Progenitor cell of endocrine pancreas (in vitro differentiated cells): Measurements from ENCODE around the gene CCDC102A. TPM values are rescaled to one million over a fixed set of nuclear protein-coding genes. Genes with fewer than 3 reads are reported as not detected.

Experiments
- DNase-seq: peaks from one replicate; pipeline ENCODE4 v3.0.0; 2021; ENCODE audit warnings: low spot score; ENCODE audit not compliant: unreplicated experiment
- H3K27ac Mint-ChIP-seq: 2 replicates; pipeline ENCODE4 v1.8.0; 2021; ENCODE audit warnings: mild to moderate bottlenecking, moderate library complexity, mixed read lengths
- H3K27me3 Mint-ChIP-seq: 2 replicates; pipeline ENCODE4 v1.8.0; 2021; ENCODE audit warnings: mixed read lengths
- H3K36me3 Mint-ChIP-seq: 2 replicates; pipeline ENCODE4 v1.8.0; 2022; ENCODE audit warnings: mixed read lengths; ENCODE audit not compliant: insufficient read depth
- H3K4me1 Mint-ChIP-seq: 2 replicates; pipeline ENCODE4 v1.8.0; 2021; ENCODE audit warnings: low read depth, mixed read lengths
- H3K4me3 Mint-ChIP-seq: 2 replicates; pipeline ENCODE4 v1.8.0; 2021; ENCODE audit warnings: low read depth, mild to moderate bottlenecking, moderate library complexity, mixed read lengths
- H3K9me3 Mint-ChIP-seq: 2 replicates; pipeline ENCODE4 v1.8.0; 2021; ENCODE audit warnings: low read depth, mixed read lengths
- CTCF ChIP-seq: fragments of 200-600 bp; sonication (generic); IDR thresholded peaks from one replicate; pipeline ENCODE4 v1.5.0; 2021; ENCODE audit warnings: antibody characterized with exemption, mild to moderate bottlenecking; ENCODE audit not compliant: unreplicated experiment
- total RNA-seq: library from RNA; stranded (reverse); gene quantifications from 2 replicates; pipeline ENCODE4 v1.2.1, GENCODE V29; 2021

Gene CCDC102A
- total RNA-seq, 1 donor from 2014 or later: 15.6 TPM

- Mint-ChIP-seq H3K4me3 (no peak overlapping the region), H3K4me1 (peaks cover 42% of the 10 kb centered on the region), H3K27ac (no peak overlapping the region), H3K36me3 (peaks cover 9% of the 10 kb centered on the region), H3K27me3 (peaks cover 2% of the 10 kb centered on the region), H3K9me3 (no peaks in the 10 kb centered on the region)
- TF ChIP-seq CTCF: peak; percentile 67
- DNase-seq: peak; percentile 59
Observed at GRCh38 chr16:57475711-57476339, 60.5 kb downstream of the CCDC102A start.

GRCh38 chr16:57474671-57475661, 61.4 kb downstream of the CCDC102A start:
- Mint-ChIP-seq H3K27me3 (peaks cover 2% of the 10 kb centered on the region), H3K9me3 (no peaks in the 10 kb centered on the region), H3K4me1 (peaks cover 40% of the 10 kb centered on the region), H3K27ac (no peak overlapping the region), H3K36me3 (peaks cover 11% of the 10 kb centered on the region), H3K4me3 (no peak overlapping the region)
- no peak for DNase-seq
- no peak for TF ChIP-seq CTCF

GRCh38 chr16:57473906-57474305, 62.5 kb downstream of the CCDC102A start:
- Mint-ChIP-seq H3K4me1 (peaks cover 34% of the 10 kb centered on the region), H3K4me3 (no peak overlapping the region), H3K27me3 (no peaks in the 10 kb centered on the region), H3K36me3 (peaks cover 12% of the 10 kb centered on the region), H3K27ac (no peak overlapping the region), H3K9me3 (no peaks in the 10 kb centered on the region)
- no peak for DNase-seq
- no peak for TF ChIP-seq CTCF

GRCh38 chr16:57473176-57473840, 63.1 kb downstream of the CCDC102A start:
- no peaks in the 10 kb centered on the region for H3K27me3 Mint-ChIP-seq
- H3K9me3 Mint-ChIP-seq: no peaks in the 10 kb centered on the region
- DNase-seq: no peak
- H3K27ac Mint-ChIP-seq: peak overlapping the region; percentile 41
- H3K36me3 Mint-ChIP-seq: peaks cover 15% of the 10 kb centered on the region
- H3K4me3 Mint-ChIP-seq: no peak overlapping the region
- peaks cover 30% of the 10 kb centered on the region for H3K4me1 Mint-ChIP-seq
- TF ChIP-seq CTCF: no peak

- H3K36me3 Mint-ChIP-seq: peaks cover 15% of the 10 kb centered on the region
- DNase-seq: no peak
- peak overlapping the region; percentile 90 for H3K27ac Mint-ChIP-seq
- peaks cover 30% of the 10 kb centered on the region for H3K4me1 Mint-ChIP-seq
- TF ChIP-seq CTCF: no peak
- H3K27me3 Mint-ChIP-seq: no peaks in the 10 kb centered on the region
- no peak overlapping the region for H3K4me3 Mint-ChIP-seq
- no peaks in the 10 kb centered on the region for H3K9me3 Mint-ChIP-seq
Observed at GRCh38 chr16:57472665-57473060, 63.7 kb downstream of the CCDC102A start.
